Omental fat pad (tissue), 4 donors: Measurements from ENCODE around the gene GHRHR. TPM values are rescaled to one million over a fixed set of nuclear protein-coding genes. Genes with fewer than 3 reads are reported as not detected.

Experiments used
- ATAC-seq: fragments of 150-250 bp; one replicate; pipeline ENCODE4 v1.9.1; 2016; ENCODE audit warnings: mild to moderate bottlenecking, moderate library complexity; ENCODE audit not compliant: low FRiP score
- DNase-seq: peaks from one replicate; pipeline ENCODE4 v3.0.0-alpha.2; 2019; ENCODE audit warnings: low spot score
- total RNA-seq, 4 donors: library from RNA; depleted of rRNA; stranded (reverse); fragments of >200 nt; gene quantifications; one replicate each; pipeline ENCODE4 v1.1.0, GENCODE V29; 2016
- TF ChIP-seq, protein P1 (sequence below), 3 donors: fragments of 450-650 bp; IDR thresholded peaks; one replicate each; pipeline ENCODE4 v1.5.1; 2016 to 2017; ENCODE audit warnings: antibody characterized with exemption in 3 of 3, mild to moderate bottlenecking in 3 of 3, moderate library complexity in 2 of 3

The GHRHR gene
- total RNA-seq, 4 donors from 2014 or later: not detected

- ATAC-seq (peak; percentile 82), DNase-seq (peak; percentile 80)
- TF ChIP-seq, protein P1, sequence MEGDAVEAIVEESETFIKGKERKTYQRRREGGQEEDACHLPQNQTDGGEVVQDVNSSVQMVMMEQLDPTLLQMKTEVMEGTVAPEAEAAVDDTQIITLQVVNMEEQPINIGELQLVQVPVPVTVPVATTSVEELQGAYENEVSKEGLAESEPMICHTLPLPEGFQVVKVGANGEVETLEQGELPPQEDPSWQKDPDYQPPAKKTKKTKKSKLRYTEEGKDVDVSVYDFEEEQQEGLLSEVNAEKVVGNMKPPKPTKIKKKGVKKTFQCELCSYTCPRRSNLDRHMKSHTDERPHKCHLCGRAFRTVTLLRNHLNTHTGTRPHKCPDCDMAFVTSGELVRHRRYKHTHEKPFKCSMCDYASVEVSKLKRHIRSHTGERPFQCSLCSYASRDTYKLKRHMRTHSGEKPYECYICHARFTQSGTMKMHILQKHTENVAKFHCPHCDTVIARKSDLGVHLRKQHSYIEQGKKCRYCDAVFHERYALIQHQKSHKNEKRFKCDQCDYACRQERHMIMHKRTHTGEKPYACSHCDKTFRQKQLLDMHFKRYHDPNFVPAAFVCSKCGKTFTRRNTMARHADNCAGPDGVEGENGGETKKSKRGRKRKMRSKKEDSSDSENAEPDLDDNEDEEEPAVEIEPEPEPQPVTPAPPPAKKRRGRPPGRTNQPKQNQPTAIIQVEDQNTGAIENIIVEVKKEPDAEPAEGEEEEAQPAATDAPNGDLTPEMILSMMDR (IDR thresholded peaks at IDR 0.05): peak in 2 of 3 donors; percentile 65 to 71
These were observed 19.5 kb downstream of the GHRHR start for GRCh38 chr7:30983042-30983913.

DNA sequence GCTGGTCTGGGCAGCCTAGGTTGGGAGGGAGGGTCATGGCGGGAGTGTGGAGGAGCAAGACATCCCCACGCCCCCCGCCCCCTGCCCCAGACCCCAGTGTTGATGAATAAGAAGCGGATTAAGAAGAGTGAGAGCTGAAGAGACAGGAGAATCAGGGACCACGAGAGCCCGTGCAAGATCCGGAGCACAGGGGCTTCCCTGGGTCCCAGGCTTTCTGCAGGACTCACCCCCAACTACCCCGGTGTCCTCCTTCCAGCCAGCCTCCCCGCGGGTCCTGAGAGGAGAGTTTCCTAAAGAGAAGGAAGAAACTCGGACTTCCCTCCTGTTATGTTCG lies 20.1 kb downstream of the GHRHR start:
- TF ChIP-seq, protein P1 (IDR thresholded peaks at IDR 0.05): no peak
- ATAC-seq: no peak
- no peak for DNase-seq

GRCh38 chr7:30984359-30985107 lies 20.8 kb downstream of the GHRHR start:
- ATAC-seq (no peak), DNase-seq (no peak)

DNA sequence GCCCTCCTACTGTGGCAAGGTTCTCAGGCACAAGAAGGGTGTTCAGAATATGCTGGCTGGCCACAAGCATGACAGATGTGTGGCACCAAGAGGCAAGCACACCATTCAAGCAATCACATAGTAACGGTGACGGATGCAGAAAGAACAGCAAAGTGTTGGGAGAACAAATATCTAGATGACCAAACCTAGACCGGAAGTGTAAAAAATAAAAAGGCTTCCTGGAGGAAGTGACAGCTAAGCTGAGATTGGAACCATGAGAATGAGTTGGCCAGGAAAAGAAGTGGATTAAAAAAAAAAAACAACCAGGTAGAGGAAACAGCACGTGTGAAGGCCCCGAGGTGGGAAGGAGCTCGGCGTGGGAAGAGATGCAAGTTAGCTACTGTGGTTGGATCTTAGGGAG lies 22.0 kb downstream of the GHRHR start:
- no peak for ATAC-seq
- no peak for DNase-seq
- TF ChIP-seq, protein P1 (IDR thresholded peaks at IDR 0.05): no peak

More at GRCh38 chr7:30984359-30985107, 20.8 kb downstream of the GHRHR start:
- TF ChIP-seq, protein P1 (IDR thresholded peaks at IDR 0.05): no peak

- TF ChIP-seq, protein P1 (IDR thresholded peaks at IDR 0.05): no peak
- ATAC-seq: no peak
- DNase-seq: no peak
These were observed 22.6 kb downstream of the GHRHR start for GRCh38 chr7:30986331-30986730.

DNA sequence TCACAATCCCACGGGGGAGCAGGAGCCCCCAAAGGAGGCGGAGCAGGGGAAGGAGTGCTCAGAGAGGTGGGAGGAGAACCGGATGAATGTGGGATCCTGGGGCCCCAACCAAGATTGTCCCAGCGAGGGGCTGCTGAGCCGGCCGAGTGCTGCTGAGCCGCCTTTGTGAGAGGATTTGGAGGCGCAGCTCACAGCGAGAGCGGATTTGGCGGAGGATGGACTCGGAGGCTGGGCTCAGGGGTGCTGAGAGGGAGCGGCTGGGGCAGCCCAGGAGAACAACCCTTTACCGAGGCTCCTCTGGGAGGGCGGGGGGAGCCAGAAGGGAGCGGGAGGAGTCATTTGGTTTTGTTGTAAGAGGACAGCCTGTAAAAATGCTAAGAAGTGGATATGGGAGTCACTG lies 23.0 kb downstream of the GHRHR start:
- no peak for DNase-seq
- no peak for ATAC-seq
- TF ChIP-seq, protein P1 (IDR thresholded peaks at IDR 0.05): no peak
